Stimulated activated naive CD4-positive, alpha-beta T cell treated with Interleukin-2 at 50 U/mL for 16 hours (primary cell): Measurements from ENCODE around the gene PCBD2.

Experiments used
- DNase-seq: peaks from one replicate; lab custom pipeline; 2025; lab: John Stamatoyannopoulos, UW

The PCBD2 gene

GRCh38 chr5:135007749-135008363, 102.9 kb downstream of the PCBD2 start:
- DNase-seq = no peak

- DNase-seq = no peak
Observed at GRCh38 chr5:135008556-135008955, 103.6 kb downstream of the PCBD2 start.

GRCh38 chr5:135008981-135009735, 104.2 kb downstream of the PCBD2 start:
- no peak for DNase-seq

- DNase-seq = no peak
Observed at GRCh38 chr5:135009736-135010501, 105.0 kb downstream of the PCBD2 start.

DNA sequence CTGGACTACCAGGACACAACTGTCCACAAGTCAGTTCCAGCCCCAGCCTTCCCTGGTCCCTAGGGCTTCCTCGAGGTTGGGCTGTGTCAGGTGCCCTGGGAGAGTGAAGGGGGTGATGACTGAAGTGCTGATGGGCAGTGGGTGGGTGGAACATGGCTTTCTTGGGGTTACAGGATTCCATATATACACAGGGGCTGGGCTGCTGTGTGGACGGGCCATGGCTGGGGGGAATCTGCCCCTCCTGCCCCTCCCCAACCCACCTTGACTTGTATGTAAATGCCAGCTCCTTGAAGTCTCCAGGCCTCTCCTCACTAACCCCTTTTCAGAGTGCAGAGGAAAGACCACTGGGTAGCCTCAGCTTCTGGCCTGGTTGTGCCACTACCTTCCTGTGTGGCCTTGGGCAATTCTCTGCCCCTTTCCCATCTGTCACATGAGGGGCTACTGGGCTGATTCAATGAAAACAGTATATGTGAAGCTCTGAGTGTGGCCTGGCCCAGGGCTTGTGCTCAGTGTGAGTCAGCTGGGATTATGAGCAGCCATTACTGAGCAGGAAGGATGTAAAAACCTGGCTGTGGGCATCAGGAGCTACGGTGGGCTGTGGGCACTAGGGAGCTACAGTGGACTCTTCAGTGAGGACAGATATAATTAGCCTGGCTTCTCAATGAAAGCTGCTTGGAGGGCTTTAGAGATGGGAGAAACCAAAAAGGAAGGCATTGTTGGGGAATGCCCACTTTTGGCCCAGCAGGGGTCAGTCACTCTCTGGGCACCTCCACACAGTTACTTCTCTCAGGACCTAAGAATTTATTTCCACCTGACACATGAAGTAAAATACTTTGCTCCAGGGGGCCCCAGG, 105.8 kb downstream of the PCBD2 start:
- DNase-seq = no peak

GRCh38 chr5:135011355-135012032, 106.6 kb downstream of the PCBD2 start:
- DNase-seq = no peak

DNA sequence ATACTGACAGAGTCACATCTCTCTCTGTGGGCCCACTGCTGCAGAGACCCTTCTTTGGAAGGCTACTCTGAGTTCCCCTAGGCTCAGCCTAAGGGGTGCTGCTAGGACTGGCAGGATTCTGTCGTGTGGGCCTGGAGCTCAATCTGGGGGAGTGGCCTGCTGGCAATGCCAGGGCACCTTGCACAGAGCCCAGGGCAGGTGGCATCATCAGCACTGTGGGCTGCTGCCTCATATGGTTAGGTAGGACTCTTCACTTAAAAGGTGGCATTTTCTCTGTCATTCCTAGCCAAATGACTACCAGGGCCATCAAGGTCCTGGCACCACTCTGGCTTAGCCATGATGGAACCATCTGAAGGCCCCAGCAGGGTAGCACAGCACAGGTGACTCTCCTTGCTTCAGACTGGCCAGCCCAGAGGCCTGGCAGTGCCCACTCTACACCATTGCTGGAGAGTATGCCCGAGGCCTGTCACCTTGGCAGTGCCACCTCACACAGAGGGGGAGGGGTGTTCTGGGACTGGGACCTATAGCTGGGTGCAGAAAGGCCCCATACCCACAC, 107.2 kb downstream of the PCBD2 start:
- no peak for DNase-seq
